ENCODE data around the gene TMEM229B. TPM values are rescaled to one million over a fixed set of nuclear protein-coding genes. Genes with fewer than 3 reads are reported as not detected.
A peak's percentile ranks its signal among the peaks of the same experiment; 100 is the strongest.

Gene TMEM229B
- total RNA-seq: 1.4 TPM
- long read RNA-seq, partial matches to known transcripts: 0 of 3 reads
- long read RNA-seq, other reads (novel, unspliced or antisense): 2 of 3 reads

GRCh38 chr14:67487937-67488893 lies at the start of gene TMEM229B:
Gene TMEM229B, minus strand, starts transcription at chr14:67488721. Its CDS starts 14,798 bp downstream, at chr14:67473923.
- peaks cover 4% of the 10 kb centered on the region for H3K9me3 ChIP-seq (replicated peaks)
- no peaks in the 10 kb centered on the region for H3K36me3 ChIP-seq
- H3K27ac ChIP-seq (replicated peaks): peak within 1 kb of the TSS; percentile 86
- peaks cover 47% of the 10 kb centered on the region for H3K4me1 ChIP-seq
- intact Hi-C loops (cut with micrococcal nuclease): no loop called here
- no peak for TF ChIP-seq CTCF (IDR thresholded peaks at IDR 0.05; ENCODE audit: borderline replicate concordance)
- no peak for DNase-seq
- peak within 1 kb of the TSS; percentile 60 for H3K4me3 ChIP-seq
- no peaks in the 10 kb centered on the region for H3K27me3 ChIP-seq (ENCODE audit: low read depth)

- H3K27me3 ChIP-seq (ENCODE audit: low read depth): peaks cover 6% of the 10 kb centered on the region
- intact Hi-C loops (cut with micrococcal nuclease): no loop called here
- no peak overlapping the region for H3K27ac ChIP-seq (replicated peaks)
- peaks cover 8% of the 10 kb centered on the region for H3K36me3 ChIP-seq
- H3K9me3 ChIP-seq (replicated peaks): no peaks in the 10 kb centered on the region
- no peak overlapping the region for H3K4me3 ChIP-seq
- H3K4me1 ChIP-seq: peaks cover 9% of the 10 kb centered on the region
- no peak for TF ChIP-seq CTCF (IDR thresholded peaks at IDR 0.05; ENCODE audit: borderline replicate concordance)
- DNase-seq: no peak
These were observed 49.2 kb upstream of the TMEM229B start for GRCh38 chr14:67537736-67538135.

- intact Hi-C loops (cut with micrococcal nuclease): no loop called here
These were observed 47.6 kb upstream of the TMEM229B start for GRCh38 chr14:67536087-67536486.

GRCh38 chr14:67533754-67534085 lies 45.2 kb upstream of the TMEM229B start:
- H3K36me3 ChIP-seq: no peaks in the 10 kb centered on the region
- TF ChIP-seq CTCF (IDR thresholded peaks at IDR 0.05; ENCODE audit: borderline replicate concordance): no peak
- H3K27ac ChIP-seq (replicated peaks): peak overlapping the region; percentile 68
- intact Hi-C loops (cut with micrococcal nuclease): no loop called here
- no peak for DNase-seq
- peak overlapping the region; percentile 72 for H3K4me3 ChIP-seq
- no peaks in the 10 kb centered on the region for H3K9me3 ChIP-seq (replicated peaks)
- no peaks in the 10 kb centered on the region for H3K27me3 ChIP-seq (ENCODE audit: low read depth)
- peaks cover 14% of the 10 kb centered on the region for H3K4me1 ChIP-seq

More at GRCh38 chr14:67536087-67536486, 47.6 kb upstream of the TMEM229B start:
- no peak for TF ChIP-seq CTCF (IDR thresholded peaks at IDR 0.05; ENCODE audit: borderline replicate concordance)
- H3K9me3 ChIP-seq (replicated peaks): no peaks in the 10 kb centered on the region
- no peak overlapping the region for H3K27ac ChIP-seq (replicated peaks)
- DNase-seq: no peak
- no peaks in the 10 kb centered on the region for H3K36me3 ChIP-seq
- H3K4me3 ChIP-seq: no peak overlapping the region
- H3K27me3 ChIP-seq (ENCODE audit: low read depth): peaks cover 6% of the 10 kb centered on the region
- H3K4me1 ChIP-seq: peaks cover 14% of the 10 kb centered on the region

- Histone ChIP-seq H3K9me3 (replicated peaks) (no peaks in the 10 kb centered on the region), H3K4me1 (peaks cover 14% of the 10 kb centered on the region), H3K27me3 (ENCODE audit: low read depth) (no peaks in the 10 kb centered on the region), H3K27ac (replicated peaks) (peak within 1 kb of the TSS; percentile 68), H3K4me3 (peak within 1 kb of the TSS; percentile 72), H3K36me3 (no peaks in the 10 kb centered on the region)
- intact Hi-C loops (cut with micrococcal nuclease): no loop called here
- DNase-seq: peak; percentile 80
- TF ChIP-seq CTCF (IDR thresholded peaks at IDR 0.05; ENCODE audit: borderline replicate concordance): no peak
These were observed 44.7 kb upstream of the TMEM229B start, which contains the start of gene PLEKHH1 for GRCh38 chr14:67532998-67533753. Gene PLEKHH1, plus strand, starts transcription at chr14:67533290. Its CDS starts 8,578 bp downstream, at chr14:67541868.

Measured in left ventricle myocardium inferior (tissue), 1 donor.